Choroid plexus epithelial cell (primary cell): ENCODE measurements around the gene FAIM.

Experiments
- DNase-seq: peaks from one replicate; pipeline ENCODE4 v3.0.0-alpha.2; 2010; ENCODE audit warnings: low read depth
- H3K4me3 ChIP-seq: 2 replicates; pipeline ENCODE4 v1.5.1; 2011; ENCODE audit warnings: low read depth, mild to moderate bottlenecking, control low read depth, low read length, moderate library complexity
- CTCF ChIP-seq: conservative IDR thresholded peaks from 2 replicates; pipeline ENCODE4 v1.5.1; 2011; ENCODE audit warnings: low read depth, mild to moderate bottlenecking, control low read depth, inconsistent platforms, low read length, moderate library complexity

Gene FAIM

GRCh38 chr3:138681463-138682220 is 73.1 kb downstream of the FAIM start:
- TF ChIP-seq CTCF: no peak
- DNase-seq: no peak
- H3K4me3 ChIP-seq: no peak overlapping the region

GRCh38 chr3:138682648-138683047 is 74.1 kb downstream of the FAIM start:
- no peak for DNase-seq
- TF ChIP-seq CTCF: no peak
- H3K4me3 ChIP-seq: no peak overlapping the region
